GM12878 (cell line): ENCODE measurements around the gene SKAP1. TPM values are rescaled to one million over a fixed set of nuclear protein-coding genes. Genes with fewer than 3 reads are reported as not detected.

Experiments used
- ATAC-seq: fragments of 200-7000 bp; cut with Tn5 transposase; 3 replicates; pipeline ENCODE4 v1.9.1; 2020; ENCODE audit warnings: mild to moderate bottlenecking, moderate library complexity
- BruUV-seq: library from RNA; stranded (reverse); fragments of 400-500 nt; replicated peaks from 2 replicates; lab custom pipeline; 2021; lab: Mats Ljungman, UMichigan
- CTCF ChIA-PET: fragments of 300-600 bp; sonication (Branson Sonifier 250); formaldehyde crosslinking; extraction: SDS; loops from one replicate; lab custom pipeline; 2021; ENCODE audit warnings: inconsistent platforms; lab: Yijun Ruan, JAX
- POLR2A ChIA-PET: fragments of 350-600 bp; formaldehyde crosslinking; extraction: SDS; loops from one replicate; lab custom pipeline; 2021; ENCODE audit warnings: inconsistent platforms; lab: Charles Lee
- RAD21 ChIA-PET: fragments of 300-600 bp; sonication (Branson Sonifier 250); formaldehyde crosslinking; loops from one replicate; lab custom pipeline; 2023; ENCODE audit warnings: antibody characterized with exemption; ENCODE audit not compliant: unreplicated experiment; lab: Charles Lee
- SMC1A ChIA-PET: fragments of 300-600 bp; sonication (Branson Sonifier 250); formaldehyde crosslinking; loops from one replicate; lab custom pipeline; 2023; ENCODE audit not compliant: unreplicated experiment, uncharacterized antibody; lab: Charles Lee
- DNase-seq: peaks from one replicate; pipeline ENCODE4 v3.0.0-alpha.2; 2011; ENCODE audit warnings: low read depth, low spot score
- FAIRE-seq: peaks from 3 replicates; lab custom pipeline; 2011; peaks lifted over from hg19 to GRCh38; lab: Jason Lieb, UNC
- H2AFZ ChIP-seq: 2 replicates; pipeline ENCODE4 v1.6.0; 2011; ENCODE audit warnings: low read depth, low read length, control low read depth; ENCODE audit not compliant: control insufficient read depth
- H3K27ac ChIP-seq: 2 replicates; pipeline ENCODE4 v1.5.1; 2011; ENCODE audit warnings: control low read depth; ENCODE audit not compliant: control insufficient read depth, insufficient read depth
- H3K27me3 ChIP-seq, 2 experiments: replicated peaks in 1 of 2; 2 replicates each; pipeline versions ENCODE4 v1.6.0 to v1.6.1; 2011; ENCODE audit warnings: low read length in 1 of 2; ENCODE audit not compliant: control insufficient read depth in 2 of 2, insufficient read depth in 2 of 2
- H3K36me3 ChIP-seq, 2 experiments: 2 replicates each; pipeline ENCODE4 v1.5.1; 2011; ENCODE audit warnings: low read length in 1 of 2; ENCODE audit not compliant: control insufficient read depth in 2 of 2, insufficient read depth in 2 of 2
- H3K4me1 ChIP-seq: 2 replicates; pipeline ENCODE4 v1.6.1; 2011; ENCODE audit warnings: mild to moderate bottlenecking, low read length, moderate library complexity, mixed read lengths; ENCODE audit not compliant: control insufficient read depth, insufficient read depth
- H3K4me2 ChIP-seq: 2 replicates; pipeline ENCODE4 v1.6.0; 2011; ENCODE audit warnings: control low read depth; ENCODE audit not compliant: control insufficient read depth, insufficient read depth
- H3K4me3 ChIP-seq: fragments of 200-600 bp; sonication (generic); 2 replicates; pipeline ENCODE4 v1.5.1; 2016
- H3K79me2 ChIP-seq: 2 replicates; pipeline ENCODE4 v1.6.0; 2011; ENCODE audit warnings: low read length; ENCODE audit not compliant: control insufficient read depth, insufficient read depth
- H3K9ac ChIP-seq: 2 replicates; pipeline ENCODE4 v1.8.0; 2011; ENCODE audit warnings: low read length, control low read depth, mixed read lengths; ENCODE audit not compliant: control insufficient read depth, insufficient read depth
- H3K9me3 ChIP-seq: replicated peaks from 3 replicates; pipeline ENCODE4 v1.5.1; 2011; ENCODE audit warnings: mild to moderate bottlenecking, low read length; ENCODE audit not compliant: control insufficient read depth, insufficient read depth
- H4K20me1 ChIP-seq: 2 replicates; pipeline ENCODE4 v1.6.0; 2011; ENCODE audit not compliant: control insufficient read depth, insufficient read depth
- BCL3 ChIP-seq: IDR thresholded peaks from 2 replicates; pipeline ENCODE4 v1.6.1; 2011; ENCODE audit warnings: borderline replicate concordance, low read depth, mild to moderate bottlenecking, moderate library complexity, low read length; ENCODE audit not compliant: insufficient read depth, poor library complexity, severe bottlenecking
- BRCA1 ChIP-seq: IDR thresholded peaks from 2 replicates; pipeline ENCODE4 v1.6.1; 2011; ENCODE audit warnings: low read depth, low read length, improper control_type of control experiment
- EED ChIP-seq: sonication (generic); IDR thresholded peaks from 2 replicates; pipeline ENCODE4 v1.6.1; 2016; ENCODE audit warnings: antibody characterized with exemption, low read depth
- KLF5 ChIP-seq: fragments of 450-650 bp; IDR thresholded peaks from 2 replicates; pipeline ENCODE4 v1.6.1; 2014; ENCODE audit warnings: mild to moderate bottlenecking; ENCODE audit not compliant: partially characterized antibody
- MAX ChIP-seq: IDR thresholded peaks from 2 replicates; pipeline ENCODE4 v1.6.1; 2012; ENCODE audit warnings: low read depth, low read length, improper control_type of control experiment
- PAX5 ChIP-seq: IDR thresholded peaks from 2 replicates; pipeline ENCODE4 v1.6.1; 2011; ENCODE audit warnings: low read depth, low read length, borderline replicate concordance
- RCOR1 ChIP-seq: conservative IDR thresholded peaks from 2 replicates; pipeline ENCODE4 v1.6.1; 2012; ENCODE audit warnings: low read depth, low read length, improper control_type of control experiment
- TBL1XR1 ChIP-seq: IDR thresholded peaks from 2 replicates; pipeline ENCODE4 v1.6.1; 2012; ENCODE audit warnings: low read depth, low read length, improper control_type of control experiment
- TCF12 ChIP-seq: IDR thresholded peaks from 2 replicates; pipeline ENCODE4 v1.6.1; 2011; ENCODE audit warnings: low read depth, mild to moderate bottlenecking, low read length
- ZBED1 ChIP-seq: IDR thresholded peaks from 2 replicates; pipeline ENCODE4 v1.6.1; 2016; ENCODE audit warnings: borderline replicate concordance
- ZBTB33 ChIP-seq: fragments of 450-650 bp; IDR thresholded peaks from 2 replicates; pipeline ENCODE4 v1.6.1; 2017; ENCODE audit warnings: mild to moderate bottlenecking
- WGBS: methylation state at CpG from one replicate; pipeline ENCODE4 v1.1.6; 2016; ENCODE audit warnings: low lambda C conversion rate; ENCODE audit not compliant: insufficient replicate concordance, insufficient coverage; ENCODE audit errors: missing lambda C conversion rate; 5-methylcytosine and 5-hydroxymethylcytosine counted together
- in situ Hi-C: fragments of 300-500 bp; cut with MboI; formaldehyde crosslinking; loops from 9 replicates; pipeline ENCODE4 v1.14.3; 2018; ENCODE audit warnings: mixed read lengths
- intact Hi-C: fragments of 100-400 bp; cut with micrococcal nuclease; formaldehyde crosslinking; loops from one replicate; pipeline ENCODE4 v1.14.2; 2022; ENCODE audit not compliant: unreplicated experiment
- polyA plus RNA-seq, 11 experiments: library from polyadenylated mRNA; depleted of rRNA in 4 of 11; unstranded in 6 of 11; stranded (reverse) in 5 of 11; fragments of >200 nt; fragmentation: Nextera tagmentation in 4 of 11; fragmentation: Illumina TruSeq in 1 of 11; extraction: Ambion mirVana in 4 of 11; extraction: Trizol in 1 of 11; gene quantifications; 1 replicate in 1 of 11; 2 replicates in 10 of 11; pipeline versions ENCODE4 v1.2.1 to v1.2.3, GENCODE V29; 2011 to 2016; ENCODE audit warnings: inconsistent platforms in 2 of 11, missing spikeins in 2 of 11, low read depth in 1 of 11
- total RNA-seq, 4 experiments: library from RNA; depleted of rRNA in 3 of 4; stranded (reverse); fragments of >200 nt in 3 of 4; fragmentation: Illumina TruSeq in 1 of 4; extraction: Trizol in 1 of 4; gene quantifications; 2 replicates each; pipeline versions ENCODE4 v1.2.1 to v1.2.3, GENCODE V29; 2013 to 2021
- TF ChIP-seq, protein P1 (sequence below): fragments of 450-650 bp; IDR thresholded peaks from 2 replicates; pipeline ENCODE4 v1.6.1; 2017; ENCODE audit warnings: mild to moderate bottlenecking, moderate library complexity

SKAP1 gene
- total and polyA plus RNA-seq, 10 of the 15 experiments (the other 5 are each of a cell fraction or from before 2014, with no cell fraction given): 17.1 to 97.6 (median 35.9) TPM

DNA sequence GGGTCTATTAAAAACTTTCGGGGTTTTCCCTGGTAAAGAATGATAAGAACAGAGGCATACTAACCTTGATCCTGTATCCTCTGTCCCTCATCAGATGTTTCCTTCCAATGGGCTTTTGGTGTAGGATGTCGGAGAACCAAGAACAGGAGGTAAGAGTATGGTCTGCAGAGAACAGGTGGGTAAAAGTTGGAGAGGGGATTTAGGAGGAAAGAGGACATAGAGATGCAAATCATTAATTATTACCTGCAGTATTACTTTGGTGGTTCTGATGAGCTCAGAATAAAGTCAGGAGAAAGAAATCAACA is 318.1 kb downstream of the SKAP1 start:
- no peak overlapping the region for H2AFZ ChIP-seq
- BruUV-seq: no TSS peak
- 0% methylated on average over 2 of the region's 2 CpGs for WGBS
- no peak for DNase-seq
- peaks cover 0 to 2% of the 10 kb centered on the region in 2 experiments; a peak in 2 of 4 replicates for H3K36me3 ChIP-seq
- H3K9ac ChIP-seq: peak overlapping the region; percentile 85
- RAD21 ChIA-PET: interaction anchor here (0.6 to 8.4 kb wide), 26 partner anchors 12 to 535 kb away, joined by 3 to 113 read pairs (median 4); partner anchors contain the start of genes CBX1, NFE2L1 and PNPO
- in situ Hi-C loops (no loop called here), intact Hi-C loops (no loop called here)
- H3K4me1 ChIP-seq: no peaks in the 10 kb centered on the region; the same call in none of the 2 replicates
- ATAC-seq: no peak; the same call in 2 of the 3 replicates
- CTCF ChIA-PET: interaction anchor here (0.6 to 33.4 kb wide), 27 partner anchors 12 to 814 kb away, joined by 3 to 525 read pairs (median 4); partner anchors contain the start of genes CBX1, CDK5RAP3 and HOXB5
- POLR2A ChIA-PET: interaction anchor here (0.6 to 3.7 kb wide), 22 partner anchors 9 to 405 kb away, joined by 3 to 32 read pairs (median 4); partner anchors contain the start of genes CBX1 and NFE2L1
- no peaks in the 10 kb centered on the region for H3K9me3 ChIP-seq
- peak overlapping the region; percentile 93 for H3K27ac ChIP-seq
- peak; percentile 18 for FAIRE-seq
- H3K27me3 ChIP-seq: no peaks in the 10 kb centered on the region
- peak overlapping the region; percentile 88 for H3K4me2 ChIP-seq
- SMC1A ChIA-PET: interaction anchor here (0.8 to 7.5 kb wide), 20 partner anchors 11 to 481 kb away, joined by 3 to 66 read pairs (median 4); partner anchors contain the start of genes CBX1 and NFE2L1
- H3K4me3 ChIP-seq: peak overlapping the region; percentile 97
- no peaks in the 10 kb centered on the region for H4K20me1 ChIP-seq
- H3K79me2 ChIP-seq: peaks cover 75% of the 10 kb centered on the region
- TF ChIP-seq KLF5 (no peak), BCL3 (peak; percentile 54), PAX5 (no peak), TBL1XR1 (no peak), MAX (no peak), RCOR1 (no peak), ZBTB33 (no peak), BRCA1 (no peak), EED (no peak; the same call in 1 of the 2 replicates), TCF12 (no peak), ZBED1 (no peak)
- TF ChIP-seq, protein P1, sequence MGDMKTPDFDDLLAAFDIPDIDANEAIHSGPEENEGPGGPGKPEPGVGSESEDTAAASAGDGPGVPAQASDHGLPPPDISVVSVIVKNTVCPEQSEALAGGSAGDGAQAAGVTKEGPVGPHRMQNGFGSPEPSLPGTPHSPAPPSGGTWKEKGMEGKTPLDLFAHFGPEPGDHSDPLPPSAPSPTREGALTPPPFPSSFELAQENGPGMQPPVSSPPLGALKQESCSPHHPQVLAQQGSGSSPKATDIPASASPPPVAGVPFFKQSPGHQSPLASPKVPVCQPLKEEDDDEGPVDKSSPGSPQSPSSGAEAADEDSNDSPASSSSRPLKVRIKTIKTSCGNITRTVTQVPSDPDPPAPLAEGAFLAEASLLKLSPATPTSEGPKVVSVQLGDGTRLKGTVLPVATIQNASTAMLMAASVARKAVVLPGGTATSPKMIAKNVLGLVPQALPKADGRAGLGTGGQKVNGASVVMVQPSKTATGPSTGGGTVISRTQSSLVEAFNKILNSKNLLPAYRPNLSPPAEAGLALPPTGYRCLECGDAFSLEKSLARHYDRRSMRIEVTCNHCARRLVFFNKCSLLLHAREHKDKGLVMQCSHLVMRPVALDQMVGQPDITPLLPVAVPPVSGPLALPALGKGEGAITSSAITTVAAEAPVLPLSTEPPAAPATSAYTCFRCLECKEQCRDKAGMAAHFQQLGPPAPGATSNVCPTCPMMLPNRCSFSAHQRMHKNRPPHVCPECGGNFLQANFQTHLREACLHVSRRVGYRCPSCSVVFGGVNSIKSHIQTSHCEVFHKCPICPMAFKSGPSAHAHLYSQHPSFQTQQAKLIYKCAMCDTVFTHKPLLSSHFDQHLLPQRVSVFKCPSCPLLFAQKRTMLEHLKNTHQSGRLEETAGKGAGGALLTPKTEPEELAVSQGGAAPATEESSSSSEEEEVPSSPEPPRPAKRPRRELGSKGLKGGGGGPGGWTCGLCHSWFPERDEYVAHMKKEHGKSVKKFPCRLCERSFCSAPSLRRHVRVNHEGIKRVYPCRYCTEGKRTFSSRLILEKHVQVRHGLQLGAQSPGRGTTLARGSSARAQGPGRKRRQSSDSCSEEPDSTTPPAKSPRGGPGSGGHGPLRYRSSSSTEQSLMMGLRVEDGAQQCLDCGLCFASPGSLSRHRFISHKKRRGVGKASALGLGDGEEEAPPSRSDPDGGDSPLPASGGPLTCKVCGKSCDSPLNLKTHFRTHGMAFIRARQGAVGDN: peak; percentile 5; the same call in 1 of the 2 replicates
